K562 (cell line): ENCODE measurements around the gene ALOX5. TPM values are rescaled to one million over a fixed set of nuclear protein-coding genes. Genes with fewer than 3 reads are reported as not detected.
A peak's percentile ranks its signal among the peaks of the same experiment; 100 is the strongest.

Source experiments
- BCOR ChIP-seq: fragments of 450-650 bp; IDR thresholded peaks from 2 replicates; pipeline ENCODE4 v1.6.1; 2016
- ID3 ChIP-seq, 2 experiments: fragments of 250-450 bp in 1 of 2; fragments of 450-650 bp in 1 of 2; sonication (Bioruptor Pico) in 1 of 2; IDR thresholded peaks; 2 replicates each; pipeline versions ENCODE4 v1.6.1 to v1.8.0; 2016 to 2021; ENCODE audit warnings: mild to moderate bottlenecking in 2 of 2, moderate library complexity in 2 of 2, missing compliant biosample characterization in 1 of 2, missing genetic modification characterization in 1 of 2
- MGA ChIP-seq: fragments of 450-650 bp; IDR thresholded peaks from 2 replicates; pipeline ENCODE4 v1.6.1; 2016; ENCODE audit warnings: mild to moderate bottlenecking, moderate library complexity
- POLR2H ChIP-seq: IDR thresholded peaks from 2 replicates; pipeline ENCODE4 v1.6.1; 2016; ENCODE audit warnings: missing genetic modification characterization, low read depth, mild to moderate bottlenecking, control low read depth, missing compliant biosample characterization, moderate library complexity
- PTRF ChIP-seq: fragments of 450-650 bp; IDR thresholded peaks from 2 replicates; pipeline ENCODE4 v1.6.1; 2016; ENCODE audit warnings: mild to moderate bottlenecking, missing genetic modification characterization, missing compliant biosample characterization
- ZKSCAN1 ChIP-seq: fragments of 150-350 bp; IDR thresholded peaks from 2 replicates; pipeline ENCODE4 v1.6.1; 2016; ENCODE audit warnings: low read depth, low read length
- ZNF316 ChIP-seq: fragments of 450-650 bp; IDR thresholded peaks from 2 replicates; pipeline ENCODE4 v1.6.1; 2016
- polyA plus RNA-seq, 8 experiments: library from polyadenylated mRNA; depleted of rRNA in 4 of 8; stranded (reverse) in 5 of 8; unstranded in 3 of 8; fragments of >200 nt; fragmentation: Nextera tagmentation in 2 of 8; fragmentation: Illumina TruSeq in 1 of 8; extraction: Ambion mirVana in 2 of 8; extraction: Trizol in 1 of 8; gene quantifications; 2 replicates each; pipeline versions ENCODE4 v1.2.1 to v1.2.3, GENCODE V29; 2011 to 2014; ENCODE audit warnings: inconsistent platforms in 1 of 8, missing spikeins in 1 of 8
- total RNA-seq, 7 experiments: library from RNA; depleted of rRNA in 6 of 7; stranded (reverse); fragments of >200 nt in 6 of 7; fragmentation: Illumina TruSeq in 2 of 7; extraction: Trizol in 2 of 7; gene quantifications; 2 replicates each; pipeline versions ENCODE4 v1.2.1 to v1.2.3, GENCODE V29; 2011 to 2021; ENCODE audit warnings: low replicate concordance in 1 of 7
- TF ChIP-seq, protein P1 (sequence below): fragments of 450-650 bp; IDR thresholded peaks from 2 replicates; pipeline ENCODE4 v1.6.1; 2017; ENCODE audit warnings: antibody characterized with exemption, mild to moderate bottlenecking

Gene ALOX5
- total and polyA plus RNA-seq, 9 of the 15 experiments (the other 6 are each of a cell fraction or from before 2014, with no cell fraction given) = 0.10 to 2.4 (median 1.4) TPM

GRCh38 chr10:45408421-45409319 is 34.7 kb downstream of the ALOX5 start (continued):
- TF ChIP-seq POLR2H (tag) = peak; percentile 21; the same call in 1 of the 2 replicates
- TF ChIP-seq ZKSCAN1 = peak; percentile 96
- peak; percentile 70 for TF ChIP-seq ZNF316
- TF ChIP-seq, protein P1, sequence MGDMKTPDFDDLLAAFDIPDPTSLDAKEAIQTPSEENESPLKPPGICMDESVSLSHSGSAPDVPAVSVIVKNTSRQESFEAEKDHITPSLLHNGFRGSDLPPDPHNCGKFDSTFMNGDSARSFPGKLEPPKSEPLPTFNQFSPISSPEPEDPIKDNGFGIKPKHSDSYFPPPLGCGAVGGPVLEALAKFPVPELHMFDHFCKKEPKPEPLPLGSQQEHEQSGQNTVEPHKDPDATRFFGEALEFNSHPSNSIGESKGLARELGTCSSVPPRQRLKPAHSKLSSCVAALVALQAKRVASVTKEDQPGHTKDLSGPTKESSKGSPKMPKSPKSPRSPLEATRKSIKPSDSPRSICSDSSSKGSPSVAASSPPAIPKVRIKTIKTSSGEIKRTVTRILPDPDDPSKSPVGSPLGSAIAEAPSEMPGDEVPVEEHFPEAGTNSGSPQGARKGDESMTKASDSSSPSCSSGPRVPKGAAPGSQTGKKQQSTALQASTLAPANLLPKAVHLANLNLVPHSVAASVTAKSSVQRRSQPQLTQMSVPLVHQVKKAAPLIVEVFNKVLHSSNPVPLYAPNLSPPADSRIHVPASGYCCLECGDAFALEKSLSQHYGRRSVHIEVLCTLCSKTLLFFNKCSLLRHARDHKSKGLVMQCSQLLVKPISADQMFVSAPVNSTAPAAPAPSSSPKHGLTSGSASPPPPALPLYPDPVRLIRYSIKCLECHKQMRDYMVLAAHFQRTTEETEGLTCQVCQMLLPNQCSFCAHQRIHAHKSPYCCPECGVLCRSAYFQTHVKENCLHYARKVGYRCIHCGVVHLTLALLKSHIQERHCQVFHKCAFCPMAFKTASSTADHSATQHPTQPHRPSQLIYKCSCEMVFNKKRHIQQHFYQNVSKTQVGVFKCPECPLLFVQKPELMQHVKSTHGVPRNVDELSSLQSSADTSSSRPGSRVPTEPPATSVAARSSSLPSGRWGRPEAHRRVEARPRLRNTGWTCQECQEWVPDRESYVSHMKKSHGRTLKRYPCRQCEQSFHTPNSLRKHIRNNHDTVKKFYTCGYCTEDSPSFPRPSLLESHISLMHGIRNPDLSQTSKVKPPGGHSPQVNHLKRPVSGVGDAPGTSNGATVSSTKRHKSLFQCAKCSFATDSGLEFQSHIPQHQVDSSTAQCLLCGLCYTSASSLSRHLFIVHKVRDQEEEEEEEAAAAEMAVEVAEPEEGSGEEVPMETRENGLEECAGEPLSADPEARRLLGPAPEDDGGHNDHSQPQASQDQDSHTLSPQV = peak; percentile 13; the same call in 1 of the 2 replicates
- TF ChIP-seq ID3 (CRISPR knock-in tag; IDR thresholded peaks at IDR 0.05) = no peak
- no peak for TF ChIP-seq ID3 (tag; IDR thresholded peaks at IDR 0.05)
- TF ChIP-seq MGA = no peak
- no peak for TF ChIP-seq BCOR
- TF ChIP-seq PTRF (tag) = no peak
